Peyer's patch (tissue), 4 donors: Measurements from ENCODE around the gene CCDC92B. TPM values are rescaled to one million over a fixed set of nuclear protein-coding genes. Genes with fewer than 3 reads are reported as not detected.

ENCODE experiments used
- DNase-seq, 3 donors: peaks; one replicate each; pipeline ENCODE4 v3.0.0-alpha.2; 2017 to 2019
- H3K27ac ChIP-seq, 4 donors: fragments of 200-600 bp; sonication (generic); one replicate each; pipeline ENCODE4 v1.5.1; 2016 to 2019
- H3K27me3 ChIP-seq, 2 donors: fragments of 200-600 bp; sonication (generic); one replicate each; pipeline ENCODE4 v1.5.1; 2019
- H3K36me3 ChIP-seq, 3 donors: fragments of 200-600 bp; sonication (generic); one replicate each; pipeline ENCODE4 v1.5.1; 2016 to 2019
- H3K4me1 ChIP-seq, 4 donors: fragments of 200-600 bp; sonication (generic); one replicate each; pipeline ENCODE4 v1.5.1; 2016 to 2019
- H3K4me3 ChIP-seq, 4 donors: fragments of 200-600 bp; sonication (generic); 1 replicate in 3 of 4; 2 replicates in 1 of 4; pipeline ENCODE4 v1.5.1; 2016 to 2019; ENCODE audit warnings: mild to moderate bottlenecking in 1 of 4
- H3K9me3 ChIP-seq, 4 donors: fragments of 200-600 bp; sonication (generic); one replicate each; pipeline ENCODE4 v1.5.1; 2016 to 2019; ENCODE audit warnings: mild to moderate bottlenecking in 1 of 4
- CTCF ChIP-seq, 6 experiments: fragments of 450-650 bp in 4 of 6; fragments of 200-600 bp in 2 of 6; sonication (generic) in 1 of 6; IDR thresholded peaks; one replicate each; pipeline ENCODE4 v1.5.1; 2017 to 2019; ENCODE audit warnings: antibody characterized with exemption in 6 of 6, mild to moderate bottlenecking in 3 of 6, moderate library complexity in 1 of 6
- POLR2A ChIP-seq, 2 donors: fragments of 450-650 bp; IDR thresholded peaks; one replicate each; pipeline ENCODE4 v1.5.1; 2017; ENCODE audit warnings: antibody characterized with exemption in 2 of 2, mild to moderate bottlenecking in 2 of 2, moderate library complexity in 2 of 2
- total RNA-seq, 4 donors: library from RNA; depleted of rRNA; stranded (reverse); fragments of >200 nt; gene quantifications; one replicate each; pipeline ENCODE4 v1.1.0, GENCODE V29; 2016

The CCDC92B gene
- total RNA-seq, 4 donors from 2014 or later = 1.5 to 1.6 TPM; not detected in 2

GRCh38 chr17:2780931-2781454 is 31.5 kb upstream of the CCDC92B start:
- no peak for DNase-seq
- H3K4me3 ChIP-seq = no peak overlapping the region
- no peak for TF ChIP-seq CTCF (IDR thresholded peaks at IDR 0.05)
- TF ChIP-seq POLR2A (IDR thresholded peaks at IDR 0.05) = no peak
- peaks cover 0 to 8% (median 0%) of the 10 kb centered on the region in 4 donors for H3K4me1 ChIP-seq
- H3K36me3 ChIP-seq = no peaks in the 10 kb centered on the region
- peaks cover 0 to 8% of the 10 kb centered on the region in 2 donors for H3K27me3 ChIP-seq
- no peaks in the 10 kb centered on the region for H3K9me3 ChIP-seq
- no peak overlapping the region for H3K27ac ChIP-seq

- H3K27ac ChIP-seq = no peak overlapping the region
- DNase-seq = no peak
- no peaks in the 10 kb centered on the region for H3K36me3 ChIP-seq
- no peaks in the 10 kb centered on the region for H3K9me3 ChIP-seq
- no peak overlapping the region for H3K4me3 ChIP-seq
- TF ChIP-seq POLR2A (IDR thresholded peaks at IDR 0.05) (no peak), CTCF (IDR thresholded peaks at IDR 0.05) (no peak)
- peaks cover 0 to 10% of the 10 kb centered on the region in 2 donors for H3K27me3 ChIP-seq
- H3K4me1 ChIP-seq = peaks cover 0 to 8% (median 0%) of the 10 kb centered on the region in 4 donors
These were observed 30.8 kb upstream of the CCDC92B start for GRCh38 chr17:2780256-2780655.

GRCh38 chr17:2779545-2779944 is 30.1 kb upstream of the CCDC92B start:
- TF ChIP-seq CTCF (IDR thresholded peaks at IDR 0.05) (no peak), POLR2A (IDR thresholded peaks at IDR 0.05) (no peak)
- no peaks in the 10 kb centered on the region for H3K9me3 ChIP-seq
- H3K36me3 ChIP-seq = no peaks in the 10 kb centered on the region
- no peak for DNase-seq
- H3K4me3 ChIP-seq = no peak overlapping the region
- H3K27ac ChIP-seq = no peak overlapping the region
- H3K27me3 ChIP-seq = peaks cover 0 to 10% of the 10 kb centered on the region in 2 donors
- peaks cover 0 to 8% (median 0%) of the 10 kb centered on the region in 4 donors for H3K4me1 ChIP-seq

GRCh38 chr17:2778489-2778888 is 29.0 kb upstream of the CCDC92B start:
- H3K4me1 ChIP-seq = peaks cover 0 to 8% (median 0%) of the 10 kb centered on the region in 4 donors
- H3K4me3 ChIP-seq = no peak overlapping the region
- DNase-seq = no peak
- H3K27ac ChIP-seq = no peak overlapping the region
- TF ChIP-seq CTCF (IDR thresholded peaks at IDR 0.05) = no peak
- no peak for TF ChIP-seq POLR2A (IDR thresholded peaks at IDR 0.05)
- H3K9me3 ChIP-seq = no peaks in the 10 kb centered on the region
- H3K27me3 ChIP-seq = peaks cover 0 to 10% of the 10 kb centered on the region in 2 donors
- no peaks in the 10 kb centered on the region for H3K36me3 ChIP-seq

- H3K4me1 ChIP-seq = peaks cover 0 to 8% (median 0%) of the 10 kb centered on the region in 4 donors
- H3K9me3 ChIP-seq = no peaks in the 10 kb centered on the region
- H3K27me3 ChIP-seq = peaks cover 0 to 10% of the 10 kb centered on the region in 2 donors
- H3K4me3 ChIP-seq = peak overlapping the region in 2 of 4 donors; percentile 40 to 44
- no peak overlapping the region for H3K27ac ChIP-seq
- H3K36me3 ChIP-seq = no peaks in the 10 kb centered on the region
- TF ChIP-seq CTCF (IDR thresholded peaks at IDR 0.05) (no peak), POLR2A (IDR thresholded peaks at IDR 0.05) (no peak)
- DNase-seq = no peak
These were observed 27.9 kb upstream of the CCDC92B start for GRCh38 chr17:2777242-2777867.
